H1 (cell line): ENCODE measurements around the gene PLEKHA1. TPM values are rescaled to one million over a fixed set of nuclear protein-coding genes. Genes with fewer than 3 reads are reported as not detected.

Source experiments
- CTCF ChIA-PET: fragments of 300-600 bp; sonication (Branson Sonifier 250); formaldehyde crosslinking; loops from one replicate; lab custom pipeline; 2021; ENCODE audit not compliant: partially characterized antibody; lab: Charles Lee
- POLR2A ChIA-PET: fragments of 300-600 bp; sonication (Branson Sonifier 250); formaldehyde crosslinking; loops from one replicate; lab custom pipeline; 2021; ENCODE audit warnings: inconsistent platforms; ENCODE audit not compliant: partially characterized antibody; lab: Charles Lee
- DNase-seq, 2 experiments: peaks; one replicate each; pipeline versions ENCODE4 v3.0.0 to v3.0.0-alpha.2; 2010 to 2022; ENCODE audit warnings: low spot score in 2 of 2, low read depth in 1 of 2, mixed read lengths in 1 of 2
- FAIRE-seq: peaks from 2 replicates; lab custom pipeline; 2011; peaks lifted over from hg19 to GRCh38; lab: Jason Lieb, UNC
- H2AFZ ChIP-seq: 2 replicates; pipeline ENCODE4 v1.8.1; 2012; ENCODE audit warnings: low read length, inconsistent platforms
- H2AK5ac ChIP-seq: 2 replicates; pipeline ENCODE4 v1.6.1; 2013; ENCODE audit warnings: low read depth, low read length
- H2BK120ac ChIP-seq: replicated peaks from 2 replicates; pipeline ENCODE3; 2013; ENCODE audit warnings: low read depth, low read length, inconsistent platforms
- H2BK12ac ChIP-seq: 2 replicates; pipeline ENCODE4 v1.6.1; 2013; ENCODE audit warnings: low read depth, low read length
- H2BK15ac ChIP-seq: 2 replicates; pipeline ENCODE4 v1.6.1; 2013; ENCODE audit warnings: low read length
- H2BK20ac ChIP-seq: 2 replicates; pipeline ENCODE4 v1.6.1; 2013; ENCODE audit warnings: low read length
- H2BK5ac ChIP-seq: 2 replicates; pipeline ENCODE4 v1.6.1; 2013; ENCODE audit warnings: low read depth, low read length
- H3K14ac ChIP-seq: 2 replicates; pipeline ENCODE4 v1.6.1; 2013; ENCODE audit warnings: inconsistent platforms; ENCODE audit not compliant: insufficient read length
- H3K18ac ChIP-seq: 2 replicates; pipeline ENCODE4 v1.6.1; 2013; ENCODE audit warnings: low read length; ENCODE audit errors: extremely low read depth
- H3K23ac ChIP-seq: 2 replicates; pipeline ENCODE4 v1.6.1; 2013; ENCODE audit warnings: inconsistent platforms; ENCODE audit not compliant: insufficient read length
- H3K23me2 ChIP-seq: 2 replicates; pipeline ENCODE4 v1.6.1; 2013; ENCODE audit warnings: low read depth, low read length
- H3K27ac ChIP-seq: 2 replicates; pipeline ENCODE4 v1.6.1; 2011; ENCODE audit warnings: low read depth, low read length, inconsistent platforms
- H3K27me3 ChIP-seq, 4 experiments: replicated peaks in 1 of 4; 1 replicate in 1 of 4; 2 replicates in 3 of 4; pipeline versions ENCODE4 v1.6.1 to v1.8.1; 2011 to 2013; ENCODE audit warnings: low read length in 3 of 4, mild to moderate bottlenecking in 3 of 4, inconsistent platforms in 2 of 4, mixed read lengths in 2 of 4, moderate library complexity in 1 of 4; ENCODE audit not compliant: control insufficient read depth in 3 of 4, insufficient read depth in 3 of 4; ENCODE audit errors: extremely low read depth in 1 of 4
- H3K36me3 ChIP-seq, 4 experiments: 2 replicates each; pipeline versions ENCODE4 v1.6.1 to v1.8.1; 2011 to 2013; ENCODE audit warnings: mild to moderate bottlenecking in 4 of 4, low read length in 3 of 4, moderate library complexity in 2 of 4, control low read depth in 1 of 4, inconsistent platforms in 1 of 4; ENCODE audit not compliant: insufficient read depth in 4 of 4, control insufficient read depth in 2 of 4
- H3K4ac ChIP-seq: replicated peaks from 2 replicates; pipeline ENCODE3; 2013; ENCODE audit warnings: low read length, low read depth, mixed read lengths, inconsistent platforms; ENCODE audit not compliant: insufficient read length
- H3K4me1 ChIP-seq, 4 experiments: replicated peaks in 1 of 4; 1 replicate in 1 of 4; 2 replicates in 3 of 4; pipeline versions ENCODE4 v1.6.1 to v1.8.1; 2011 to 2013; ENCODE audit warnings: low read length in 3 of 4, inconsistent platforms in 2 of 4, mixed read lengths in 1 of 4; ENCODE audit not compliant: insufficient read depth in 4 of 4, control insufficient read depth in 3 of 4
- H3K4me2 ChIP-seq, 2 experiments: 2 replicates each; pipeline versions ENCODE4 v1.6.1 to v1.8.1; 2011 to 2013; ENCODE audit warnings: low read depth in 2 of 2, low read length in 2 of 2, control low read depth in 1 of 2, inconsistent platforms in 1 of 2, mild to moderate bottlenecking in 1 of 2; ENCODE audit not compliant: insufficient read depth in 1 of 2
- H3K4me3 ChIP-seq, 4 experiments: fragments of 200-600, 300-600 bp in 1 of 4; sonication (generic), shearing (Covaris generic), sonication (Bioruptor Twin) in 1 of 4; 2 replicates each; pipeline versions ENCODE4 v1.5.1 to v1.8.1; 2011 to 2016; ENCODE audit warnings: low read length in 4 of 4, low read depth in 3 of 4, control low read depth in 2 of 4, inconsistent platforms in 2 of 4, mild to moderate bottlenecking in 2 of 4, mixed read lengths in 1 of 4, moderate library complexity in 1 of 4; ENCODE audit not compliant: insufficient read depth in 2 of 4; ENCODE audit errors: extremely low read depth in 1 of 4
- H3K56ac ChIP-seq: replicated peaks from 2 replicates; pipeline ENCODE3; 2013; ENCODE audit warnings: low read depth, mild to moderate bottlenecking, mixed read lengths, low read length, inconsistent platforms; ENCODE audit not compliant: insufficient read length
- H3K79me1 ChIP-seq: 2 replicates; pipeline ENCODE4 v1.6.1; 2013; ENCODE audit warnings: low read depth, low read length, control low read depth
- H3K79me2 ChIP-seq, 2 experiments: 2 replicates each; pipeline versions ENCODE4 v1.6.1 to v1.8.1; 2012 to 2013; ENCODE audit warnings: low read length in 2 of 2, mild to moderate bottlenecking in 2 of 2, inconsistent platforms in 1 of 2; ENCODE audit not compliant: insufficient read depth in 2 of 2, control insufficient read depth in 1 of 2
- H3K9ac ChIP-seq, 4 experiments: replicated peaks in 1 of 4; 1 replicate in 1 of 4; 2 replicates in 3 of 4; pipeline versions ENCODE4 v1.6.1 to v1.8.1; 2011 to 2013; ENCODE audit warnings: low read depth in 3 of 4, low read length in 3 of 4, control low read depth in 2 of 4, mild to moderate bottlenecking in 2 of 4, moderate library complexity in 2 of 4, inconsistent platforms in 1 of 4; ENCODE audit errors: extremely low read depth in 1 of 4
- H3K9me3 ChIP-seq, 2 experiments: 2 replicates each; pipeline versions ENCODE4 v1.6.1 to v1.8.1; 2012 to 2013; ENCODE audit warnings: mild to moderate bottlenecking in 2 of 2, moderate library complexity in 2 of 2, control low read depth in 1 of 2, inconsistent platforms in 1 of 2, low read depth in 1 of 2, low read length in 1 of 2, mixed read lengths in 1 of 2; ENCODE audit not compliant: insufficient read depth in 2 of 2
- H4K20me1 ChIP-seq, 2 experiments: replicated peaks in 1 of 2; 2 replicates each; pipeline versions ENCODE3 to v1.8.1; 2011 to 2013; ENCODE audit warnings: inconsistent platforms in 2 of 2, low read length in 2 of 2, mild to moderate bottlenecking in 1 of 2; ENCODE audit not compliant: insufficient read depth in 2 of 2, control insufficient read depth in 1 of 2
- H4K5ac ChIP-seq: 2 replicates; pipeline ENCODE4 v1.6.1; 2013; ENCODE audit warnings: low read length, low read depth, mixed read lengths, inconsistent platforms; ENCODE audit not compliant: insufficient read length
- H4K8ac ChIP-seq: 2 replicates; pipeline ENCODE4 v1.8.0; 2013; ENCODE audit warnings: mild to moderate bottlenecking, moderate library complexity, low read length, inconsistent platforms; ENCODE audit not compliant: insufficient read depth; ENCODE audit errors: extremely low read depth
- H4K91ac ChIP-seq: replicated peaks from 2 replicates; pipeline ENCODE3; 2013; ENCODE audit warnings: low read length, mixed read lengths, inconsistent platforms; ENCODE audit not compliant: insufficient read length
- CBX5 ChIP-seq: fragments of 300-800, 300-1000 bp; sonication (generic); IDR thresholded peaks from 2 replicates; pipeline ENCODE4 v1.7.1; 2016; ENCODE audit warnings: antibody characterized with exemption, low read length, low read depth
- EP300 ChIP-seq, 2 experiments: IDR thresholded peaks; 1 replicate in 1 of 2; 2 replicates in 1 of 2; pipeline ENCODE4 v1.6.1; 2011 to 2012; ENCODE audit warnings: low read depth in 2 of 2, low read length in 2 of 2, mild to moderate bottlenecking in 2 of 2, borderline replicate concordance in 1 of 2, inconsistent platforms in 1 of 2, moderate library complexity in 1 of 2
- JUND ChIP-seq: IDR thresholded peaks from 2 replicates; pipeline ENCODE4 v1.6.1; 2011; ENCODE audit warnings: mild to moderate bottlenecking, improper control_type of control experiment, low read length
- RXRA ChIP-seq: IDR thresholded peaks from 2 replicates; pipeline ENCODE4 v1.6.1; 2011; ENCODE audit warnings: low read depth, mild to moderate bottlenecking, low read length, moderate library complexity; ENCODE audit not compliant: insufficient read depth
- SRF ChIP-seq: IDR thresholded peaks from 2 replicates; pipeline ENCODE4 v1.6.1; 2011; ENCODE audit warnings: mild to moderate bottlenecking, low read depth, low read length, moderate library complexity
- WGBS, 2 experiments: shearing (Covaris generic) in 1 of 2; methylation state at CpG; one replicate each; pipeline versions ENCODE4 v1.1.6 to v1.1.7; 2013 to 2015; ENCODE audit warnings: low lambda C conversion rate in 2 of 2, mixed read lengths in 2 of 2, inconsistent platforms in 1 of 2, low coverage in 1 of 2, missing lambda C conversion rate in 1 of 2; ENCODE audit not compliant: insufficient replicate concordance in 2 of 2, insufficient coverage in 1 of 2, insufficient read length in 1 of 2; ENCODE audit errors: extremely low coverage in 1 of 2, missing lambda C conversion rate in 1 of 2; 5-methylcytosine and 5-hydroxymethylcytosine counted together
- polyA plus RNA-seq, 7 experiments: library from polyadenylated mRNA; depleted of rRNA in 3 of 7; stranded (reverse) in 5 of 7; unstranded in 2 of 7; fragments of >200 nt in 5 of 7; fragments of 200-250 nt in 2 of 7; gene quantifications; 1 replicate in 5 of 7; 2 replicates in 1 of 7; 4 replicates in 1 of 7; pipeline versions ENCODE4 v1.2.1 to v1.2.3, GENCODE V29; 2011 to 2013; ENCODE audit warnings: missing spikeins in 2 of 7, mixed read lengths in 2 of 7
- total RNA-seq: library from RNA; stranded (reverse); fragmentation: NEBNext Ultra II Directional; extraction: Animal tissue kit (Norgen Biotek cat#: 25700); gene quantifications from 2 replicates; pipeline ENCODE4 v1.2.1, GENCODE V29; 2021

Gene PLEKHA1
- total and polyA plus RNA-seq, 2 of the 8 experiments (the other 6 are each of a cell fraction or from before 2014, with no cell fraction given) = 15.6 to 39.7 TPM

DNA sequence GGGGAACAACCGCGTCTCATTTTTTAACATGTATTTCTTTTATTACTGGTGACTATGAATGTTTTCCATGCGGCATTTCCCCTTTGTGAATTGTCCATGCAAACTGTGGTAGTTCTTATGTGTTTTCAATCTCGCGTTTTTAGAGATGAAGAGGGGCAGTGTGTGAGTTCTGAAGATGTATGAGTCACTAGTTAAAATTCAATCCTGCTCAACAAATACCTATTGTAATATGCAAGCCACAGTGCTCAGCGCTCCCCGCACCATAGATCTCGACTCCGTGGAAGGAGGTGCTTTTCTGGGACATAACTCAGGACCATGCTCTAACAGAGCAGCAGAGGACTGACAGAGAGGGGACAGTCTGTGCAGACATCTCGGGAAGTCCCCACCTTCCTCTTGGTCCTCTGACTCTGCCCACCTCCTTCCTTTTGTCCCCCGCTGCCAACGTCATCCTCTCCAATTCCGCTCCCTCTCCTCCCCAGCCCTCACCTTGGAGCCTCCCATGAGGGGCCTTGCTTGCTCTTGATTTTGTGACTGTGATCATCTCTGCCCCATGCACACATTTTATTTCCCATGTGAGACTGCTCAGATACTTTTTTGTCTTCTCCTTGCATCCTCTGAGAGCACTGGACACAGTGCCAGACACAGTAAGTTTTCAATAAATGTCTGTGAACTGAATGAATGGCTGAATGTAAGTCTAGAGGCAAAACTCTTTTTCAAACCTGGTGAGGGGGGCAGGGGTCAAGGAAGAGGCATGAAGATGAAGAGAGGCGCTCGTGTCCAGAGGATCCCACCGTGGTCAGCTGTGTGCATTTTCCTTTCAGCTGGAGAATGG, 42.7 kb upstream of the PLEKHA1 start:
- Histone ChIP-seq H3K18ac (no peak overlapping the region), H3K27ac (no peak overlapping the region), H2BK5ac (no peak overlapping the region), H3K27me3 (no peaks in the 10 kb centered on the region), H2BK15ac (no peak overlapping the region), H3K4me1 (peaks cover 0 to 5% (median 3%) of the 10 kb centered on the region in 4 experiments; a peak in 5 of 7 replicates), H4K91ac (no peak overlapping the region), H3K79me1 (no peaks in the 10 kb centered on the region), H2AFZ (no peak overlapping the region), H4K5ac (no peak overlapping the region), H3K36me3 (no peaks in the 10 kb centered on the region), H2AK5ac (no peak overlapping the region), H3K4ac (no peak overlapping the region), H3K4me2 (no peak overlapping the region), H4K8ac (no peak overlapping the region), H4K20me1 (no peaks in the 10 kb centered on the region), H3K4me3 (no peak overlapping the region), H3K79me2 (no peaks in the 10 kb centered on the region), H3K9me3 (no peaks in the 10 kb centered on the region), H3K23ac (no peak overlapping the region), H3K14ac (no peak overlapping the region), H3K9ac (no peak overlapping the region), H2BK120ac (no peak overlapping the region), H3K23me2 (no peaks in the 10 kb centered on the region), H2BK20ac (no peak overlapping the region), H2BK12ac (no peak overlapping the region; the same call in 1 of the 2 replicates), H3K56ac (no peak overlapping the region)
- DNase-seq = no peak
- FAIRE-seq = no peak
- CTCF ChIA-PET = interaction anchor here (1.0 to 1.7 kb wide), 2 partner anchors 8 to 37 kb away, joined by 3 to 4 read pairs; no protein-coding TSS in a partner anchor
- POLR2A ChIA-PET = no interaction called here
- 91% methylated on average over 16 of the region's 16 CpGs; no CpG with 5 or more reads in 1 of the 2 experiments for WGBS, 2 experiments
- TF ChIP-seq EP300 (IDR thresholded peaks at IDR 0.05; ENCODE audit: borderline replicate concordance in 1 of 2, low read depth in 2 of 2, low read length in 2 of 2) = no peak
- no peak for TF ChIP-seq CBX5
- TF ChIP-seq JUND = no peak
- no peak for TF ChIP-seq SRF
- TF ChIP-seq RXRA = no peak
